ENCODE results near the gene SH3BP2.

DNA sequence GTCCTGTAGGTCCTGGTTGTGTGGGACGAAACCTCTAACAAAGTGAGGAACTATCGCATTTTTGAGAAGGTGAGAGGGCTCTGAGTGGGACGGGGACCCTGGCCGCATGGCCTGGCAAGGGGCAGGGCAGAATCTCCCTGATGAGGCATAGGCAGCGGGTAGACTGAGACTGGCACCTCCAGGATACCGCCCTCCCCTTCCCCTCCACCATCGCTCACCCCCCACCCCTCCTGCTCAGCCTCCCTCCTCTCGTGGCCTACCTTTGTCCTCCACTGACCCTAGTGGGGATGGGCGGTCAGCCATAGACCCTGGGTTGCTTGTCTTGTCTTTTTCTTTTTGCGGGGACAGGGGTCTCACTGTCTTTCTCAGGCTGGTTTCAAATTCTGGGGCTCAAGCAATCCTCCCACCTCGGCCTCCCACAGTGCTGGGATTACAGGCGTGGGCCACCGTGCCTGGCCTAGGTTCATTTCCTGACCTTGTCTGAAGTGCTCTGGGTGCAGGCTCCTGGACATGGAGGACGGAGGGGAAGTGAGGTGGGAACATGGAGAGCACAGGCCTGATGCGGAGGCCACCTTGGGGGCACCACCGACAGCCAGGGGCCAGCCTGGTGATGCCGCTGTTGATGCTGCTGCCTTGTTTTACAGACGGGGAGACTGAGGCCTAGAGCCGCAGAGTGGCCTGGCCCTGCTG lies 40.2 kb downstream of the SH3BP2 start:
- TF ChIP-seq, protein P1, sequence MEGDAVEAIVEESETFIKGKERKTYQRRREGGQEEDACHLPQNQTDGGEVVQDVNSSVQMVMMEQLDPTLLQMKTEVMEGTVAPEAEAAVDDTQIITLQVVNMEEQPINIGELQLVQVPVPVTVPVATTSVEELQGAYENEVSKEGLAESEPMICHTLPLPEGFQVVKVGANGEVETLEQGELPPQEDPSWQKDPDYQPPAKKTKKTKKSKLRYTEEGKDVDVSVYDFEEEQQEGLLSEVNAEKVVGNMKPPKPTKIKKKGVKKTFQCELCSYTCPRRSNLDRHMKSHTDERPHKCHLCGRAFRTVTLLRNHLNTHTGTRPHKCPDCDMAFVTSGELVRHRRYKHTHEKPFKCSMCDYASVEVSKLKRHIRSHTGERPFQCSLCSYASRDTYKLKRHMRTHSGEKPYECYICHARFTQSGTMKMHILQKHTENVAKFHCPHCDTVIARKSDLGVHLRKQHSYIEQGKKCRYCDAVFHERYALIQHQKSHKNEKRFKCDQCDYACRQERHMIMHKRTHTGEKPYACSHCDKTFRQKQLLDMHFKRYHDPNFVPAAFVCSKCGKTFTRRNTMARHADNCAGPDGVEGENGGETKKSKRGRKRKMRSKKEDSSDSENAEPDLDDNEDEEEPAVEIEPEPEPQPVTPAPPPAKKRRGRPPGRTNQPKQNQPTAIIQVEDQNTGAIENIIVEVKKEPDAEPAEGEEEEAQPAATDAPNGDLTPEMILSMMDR (IDR thresholded peaks at IDR 0.05; ENCODE audit: low read length): no peak
- TF ChIP-seq EZH2 (IDR thresholded peaks at IDR 0.05; ENCODE audit: borderline replicate concordance, low read length): no peak
